ENCODE measurements around the gene UNC5A.

DNA sequence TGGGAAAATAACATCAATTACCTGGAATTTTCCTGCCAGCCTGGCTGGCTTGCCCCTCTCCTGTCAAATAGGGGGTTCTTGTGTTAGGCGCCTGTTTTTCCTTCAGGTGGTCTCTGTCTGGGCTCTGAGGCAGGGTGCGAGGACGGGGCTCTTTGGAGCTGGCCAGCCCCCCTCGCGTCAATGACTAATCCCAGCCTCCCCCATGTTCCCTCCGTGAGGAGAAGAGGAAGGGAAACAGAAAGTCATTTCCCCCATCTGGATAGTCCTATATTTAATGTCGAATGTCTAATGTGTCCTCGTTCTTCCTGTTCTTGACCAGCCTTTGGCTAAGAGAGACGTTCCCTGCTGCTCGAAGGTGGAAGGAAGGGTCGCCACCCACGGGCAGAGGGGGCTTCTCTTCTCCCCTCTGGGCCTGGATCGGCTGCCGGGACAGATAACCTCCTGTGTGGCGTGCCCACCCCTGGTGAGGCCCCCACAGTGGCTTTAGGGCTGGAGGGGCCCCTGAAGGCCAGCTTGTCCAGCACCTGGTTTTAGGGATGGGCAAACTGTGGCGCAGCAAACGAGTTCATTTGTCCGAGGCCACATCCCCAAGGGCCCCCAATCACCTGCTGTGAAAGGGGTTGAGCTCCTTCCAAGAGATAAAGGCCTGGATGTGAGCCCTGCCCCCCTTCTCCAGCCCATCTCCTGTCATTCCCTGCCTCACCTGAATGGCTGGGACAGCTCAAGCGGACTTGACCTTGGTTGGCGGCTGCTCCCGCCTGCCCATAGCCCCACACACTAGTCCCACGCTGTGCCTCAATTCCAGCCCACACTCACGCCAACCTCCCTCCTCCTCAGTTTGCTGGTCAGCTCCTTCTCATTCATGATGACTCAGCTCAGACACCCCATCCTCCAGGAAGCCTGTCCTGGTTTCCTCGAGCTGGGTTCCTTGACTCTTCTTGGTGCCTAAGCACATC, 35.9 kb upstream of the UNC5A start:
- TF ChIP-seq, protein P1, sequence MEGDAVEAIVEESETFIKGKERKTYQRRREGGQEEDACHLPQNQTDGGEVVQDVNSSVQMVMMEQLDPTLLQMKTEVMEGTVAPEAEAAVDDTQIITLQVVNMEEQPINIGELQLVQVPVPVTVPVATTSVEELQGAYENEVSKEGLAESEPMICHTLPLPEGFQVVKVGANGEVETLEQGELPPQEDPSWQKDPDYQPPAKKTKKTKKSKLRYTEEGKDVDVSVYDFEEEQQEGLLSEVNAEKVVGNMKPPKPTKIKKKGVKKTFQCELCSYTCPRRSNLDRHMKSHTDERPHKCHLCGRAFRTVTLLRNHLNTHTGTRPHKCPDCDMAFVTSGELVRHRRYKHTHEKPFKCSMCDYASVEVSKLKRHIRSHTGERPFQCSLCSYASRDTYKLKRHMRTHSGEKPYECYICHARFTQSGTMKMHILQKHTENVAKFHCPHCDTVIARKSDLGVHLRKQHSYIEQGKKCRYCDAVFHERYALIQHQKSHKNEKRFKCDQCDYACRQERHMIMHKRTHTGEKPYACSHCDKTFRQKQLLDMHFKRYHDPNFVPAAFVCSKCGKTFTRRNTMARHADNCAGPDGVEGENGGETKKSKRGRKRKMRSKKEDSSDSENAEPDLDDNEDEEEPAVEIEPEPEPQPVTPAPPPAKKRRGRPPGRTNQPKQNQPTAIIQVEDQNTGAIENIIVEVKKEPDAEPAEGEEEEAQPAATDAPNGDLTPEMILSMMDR (IDR thresholded peaks at IDR 0.05), result no peak
- no peak for TF ChIP-seq POLR2A (IDR thresholded peaks at IDR 0.05)
